Sciatic nerve (tissue), 2 donors: Measurements from ENCODE around the gene SDE2. TPM values are rescaled to one million over a fixed set of nuclear protein-coding genes. Genes with fewer than 3 reads are reported as not detected.
"Not testable (repeated sequence)": the region's sequence is repeated elsewhere in the genome, so short reads cannot be mapped to it uniquely, and the experiment has no call there.

Source experiments
- ATAC-seq: fragments of 200-7000 bp; cut with Tn5 transposase; one replicate; pipeline ENCODE4 v1.9.1; 2020; ENCODE audit warnings: mild to moderate bottlenecking, moderate library complexity
- DNase-seq: peaks from one replicate; pipeline ENCODE4 v3.0.0-alpha.2; 2020; ENCODE audit warnings: low spot score
- intact Hi-C: fragments of 100-400 bp; cut with DNase I; formaldehyde crosslinking; loops from one replicate; pipeline ENCODE4 v1.14.2; 2022
- total RNA-seq: library from RNA; stranded (reverse); fragmentation: NEBNext Ultra II Directional; extraction: Animal tissue kit (Norgen Biotek cat#: 25700); gene quantifications from one replicate; pipeline ENCODE4 v1.2.1, GENCODE V29; 2021
- donor health status: DM: no; HTN: no; CAD: no.
- donor health status: DM: no; HTN: no; CAD: no.

SDE2 gene
- total RNA-seq, 1 donor from 2014 or later: 22.3 TPM

DNA sequence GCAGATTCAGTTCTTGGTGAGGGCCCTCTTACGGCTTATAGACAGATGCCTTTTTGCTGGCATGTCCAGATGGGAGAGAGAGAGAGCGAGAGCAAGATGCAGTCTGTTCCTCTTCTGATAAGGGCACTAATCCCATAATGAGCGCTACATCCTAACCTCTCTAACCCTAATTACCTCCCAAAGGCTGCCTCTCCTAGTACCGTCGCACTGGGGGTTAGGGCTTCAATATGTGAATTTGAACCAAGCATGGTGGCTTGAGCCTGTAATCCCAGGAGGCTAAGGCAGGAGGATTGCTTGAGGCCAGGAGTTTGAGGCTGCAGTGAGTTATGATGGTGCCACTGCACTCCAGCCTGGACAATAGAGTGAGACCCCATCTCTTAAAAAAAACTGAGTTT is 10.5 kb upstream of the SDE2 start:
- intact Hi-C loops: no loop called here

DNA sequence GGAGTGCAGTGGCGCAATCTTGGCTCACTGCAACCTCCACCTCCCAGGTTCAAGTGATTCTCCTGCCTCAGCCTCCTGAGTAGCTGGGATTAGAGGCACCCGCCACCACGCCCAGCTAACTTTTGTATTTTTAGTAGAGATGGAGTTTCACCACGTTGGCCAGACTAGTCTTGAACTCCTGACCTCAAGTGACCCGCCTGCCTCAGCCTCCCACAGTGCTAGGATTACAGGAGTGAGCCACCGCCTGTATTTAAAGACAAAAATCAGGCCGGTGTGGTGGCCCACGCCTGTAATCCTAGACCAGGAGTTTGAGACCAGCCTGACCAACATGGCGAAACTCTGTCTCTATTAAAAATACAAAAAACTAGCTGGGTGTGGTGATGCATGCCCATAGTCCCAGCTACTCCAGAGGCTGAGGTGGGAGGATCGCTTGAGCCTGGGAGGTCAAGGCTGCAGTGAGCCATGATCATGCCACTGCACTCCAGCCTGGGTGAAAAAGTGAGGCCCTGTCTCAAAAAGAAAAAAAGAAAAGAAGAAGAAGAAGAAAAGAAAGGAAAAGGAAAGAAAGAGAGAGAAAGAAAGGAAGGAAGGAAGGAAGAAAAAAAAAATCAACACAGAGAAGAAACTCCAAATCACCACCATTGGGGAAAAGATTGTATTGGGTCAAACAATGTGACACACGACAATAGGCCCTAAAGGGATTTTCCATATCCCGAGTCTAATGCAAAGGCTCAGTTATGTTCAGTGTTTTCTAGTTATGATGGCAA is 8.2 kb upstream of the SDE2 start:
- DNase-seq, ATAC-seq, intact Hi-C loops: not testable (repeated sequence)

More for the DNA sequence above, 10.5 kb upstream of the SDE2 start:
- DNase-seq (no peak), ATAC-seq (no peak)

DNA sequence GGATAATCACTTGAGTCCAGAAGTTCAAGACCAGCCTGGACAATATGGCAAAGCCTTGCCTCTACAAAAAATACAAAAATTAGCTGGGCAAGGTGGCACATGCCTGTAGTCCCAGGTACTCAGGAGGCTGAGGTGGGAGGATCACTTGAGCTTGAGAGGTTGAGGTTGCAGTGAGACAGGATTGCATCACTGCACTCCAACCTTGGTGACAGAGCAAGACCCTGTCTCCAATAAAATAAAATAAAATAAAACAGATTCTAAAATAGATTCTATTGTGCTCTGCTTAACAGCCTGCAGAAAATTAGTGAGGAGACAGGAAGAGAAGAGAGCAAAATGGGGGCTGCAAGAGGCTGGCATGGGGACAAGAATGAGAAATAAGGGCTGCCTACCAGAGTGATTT is 7.5 kb upstream of the SDE2 start:
- intact Hi-C loops: no loop called here
- DNase-seq: no peak
- ATAC-seq: no peak

DNA sequence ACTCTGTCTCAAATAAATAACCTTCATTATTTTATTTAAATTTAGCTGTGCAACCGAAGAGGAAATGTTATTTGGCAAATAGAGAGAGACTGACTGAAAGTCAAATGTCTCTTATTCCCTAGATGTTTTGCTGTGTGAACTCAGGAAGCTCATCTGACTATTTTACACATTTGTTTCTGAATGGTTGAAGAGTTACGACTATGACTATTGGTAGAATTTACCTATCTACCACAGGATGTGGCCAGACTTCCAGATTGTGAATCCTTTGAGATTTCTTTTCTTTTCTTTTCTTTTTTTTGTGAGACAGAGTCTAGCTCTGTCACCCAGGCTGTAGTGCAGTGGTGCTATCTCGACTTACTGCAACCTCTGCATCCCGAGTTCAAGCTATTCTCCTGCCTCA is 5.3 kb upstream of the SDE2 start:
- intact Hi-C loops: no loop called here

DNA sequence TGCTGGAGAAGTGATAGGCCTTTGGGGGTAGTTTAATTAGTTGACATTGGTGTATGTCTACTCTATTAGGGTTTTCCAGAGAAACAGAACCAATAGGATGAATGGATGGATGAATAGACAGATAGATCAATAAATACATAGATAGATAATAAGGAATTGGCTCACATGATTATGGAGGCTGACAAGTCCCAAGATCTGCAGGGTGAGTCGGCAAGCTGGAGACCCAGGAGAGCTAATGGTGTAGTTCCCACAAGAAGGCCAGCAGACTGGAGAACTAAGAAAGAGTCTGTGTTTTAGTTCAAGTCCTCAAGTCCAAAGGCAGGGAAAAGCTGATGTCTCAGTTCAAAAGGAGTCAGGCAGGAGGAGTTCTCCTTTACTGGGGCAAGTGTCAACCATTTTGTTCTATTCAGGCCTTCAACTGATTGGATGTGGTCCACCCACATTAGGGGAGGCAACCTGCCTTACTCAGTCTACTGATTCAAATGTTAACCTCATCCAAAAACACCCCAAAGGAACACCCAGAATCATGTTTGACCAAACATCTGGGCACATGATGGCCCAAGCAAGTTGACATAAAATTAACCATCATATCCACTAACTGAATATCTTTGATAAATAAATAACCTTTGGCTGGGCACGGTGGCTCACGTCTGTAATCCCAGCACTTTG is 4.5 kb upstream of the SDE2 start:
- DNase-seq: no peak
- intact Hi-C loops: no loop called here
- ATAC-seq: no peak

More for the DNA sequence above, 5.3 kb upstream of the SDE2 start:
- DNase-seq: no peak
- ATAC-seq: no peak

DNA sequence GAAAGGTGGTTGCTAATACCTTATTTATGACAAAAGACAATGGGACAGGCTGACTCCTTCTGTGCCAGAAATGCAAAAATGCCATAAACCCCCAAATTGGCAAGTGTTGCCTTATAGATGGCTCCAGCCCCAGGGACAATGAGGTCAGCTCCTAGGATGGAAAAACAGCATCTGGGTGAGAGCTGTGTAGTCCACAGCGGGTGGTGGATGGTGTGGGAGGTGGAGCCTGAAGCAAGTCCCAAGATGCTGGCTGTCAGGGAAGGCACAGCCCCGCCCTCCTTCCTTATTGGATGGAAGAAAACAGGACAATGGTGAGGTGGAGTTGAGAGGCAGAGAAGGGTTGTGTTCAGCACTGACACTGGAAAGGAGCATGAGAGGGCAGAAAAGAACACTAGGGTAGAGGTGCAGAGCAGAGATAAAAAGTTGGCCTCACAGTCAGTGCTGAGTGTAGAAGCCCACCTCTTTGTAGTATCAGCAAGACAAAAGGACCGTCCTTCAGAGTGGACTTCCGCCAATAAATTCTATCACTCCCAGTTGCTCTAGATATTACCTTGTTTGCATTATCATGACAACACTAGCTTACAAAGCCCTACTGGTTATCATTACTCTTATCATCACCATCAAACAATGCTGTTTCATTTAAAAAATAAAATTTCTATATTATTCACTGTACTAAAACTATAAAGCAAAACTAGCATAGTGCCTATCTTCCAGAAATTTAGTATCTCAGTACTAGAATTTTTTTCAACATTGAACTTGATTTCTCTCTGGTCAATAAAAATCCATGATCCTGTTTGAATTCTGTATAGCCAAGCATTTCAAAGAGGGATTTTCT is 3.7 kb upstream of the SDE2 start:
- intact Hi-C loops: no loop called here
- ATAC-seq (no peak), DNase-seq (no peak)

DNA sequence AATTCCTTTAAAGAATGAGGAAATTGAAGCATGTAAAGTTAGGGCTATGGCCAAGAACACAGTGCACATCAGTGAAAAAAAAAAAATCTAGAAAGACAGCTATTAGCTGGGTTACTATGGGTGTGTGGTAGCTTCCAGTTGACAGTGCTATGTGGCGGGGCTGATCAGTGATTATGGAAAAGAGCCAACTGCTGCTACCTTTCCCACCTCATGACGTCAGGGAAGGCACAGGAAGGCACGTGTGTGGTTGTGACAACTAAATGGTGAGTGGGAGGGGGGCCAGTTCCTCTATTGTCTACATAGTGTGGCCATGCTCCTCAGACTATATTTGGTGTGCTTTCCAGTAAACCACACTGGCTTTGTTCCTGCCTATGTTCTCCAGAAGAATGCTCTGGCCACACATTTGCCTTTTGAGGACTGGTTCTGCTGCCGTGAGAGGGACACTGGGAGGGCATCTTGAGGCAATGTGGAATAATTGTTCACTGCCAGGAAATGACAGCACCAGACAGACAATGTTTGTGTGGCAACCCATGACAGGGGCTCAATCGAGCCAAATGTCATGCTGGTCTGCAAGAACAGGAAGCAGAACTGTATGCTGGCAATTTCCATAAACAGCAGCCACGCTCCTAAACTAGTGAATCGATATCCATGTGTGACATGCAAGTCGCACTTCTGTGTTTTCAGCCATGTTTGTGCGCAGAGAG is 3.0 kb upstream of the SDE2 start:
- intact Hi-C loops: no loop called here
- DNase-seq (peak; percentile 74), ATAC-seq (peak; percentile 33)

DNA sequence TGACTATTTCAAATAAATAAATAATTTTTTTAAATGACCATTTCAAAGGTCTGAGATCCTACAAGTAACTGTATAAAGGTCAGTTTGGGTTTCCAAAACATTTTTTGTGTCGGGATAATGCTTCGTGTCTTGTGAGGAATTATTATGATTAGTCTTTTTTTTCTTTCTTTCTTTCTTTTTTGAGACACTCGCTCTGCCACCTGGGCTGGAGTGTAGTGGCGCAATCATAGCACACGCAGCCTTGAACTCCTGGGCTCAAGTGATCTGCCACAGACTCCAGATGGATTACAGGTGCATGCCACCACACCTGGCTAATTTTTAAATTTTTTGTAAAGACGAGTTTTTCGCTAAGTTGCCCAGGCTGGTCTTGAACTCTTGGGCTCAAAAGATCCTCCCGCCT is 1.9 kb upstream of the SDE2 start:
- ATAC-seq (no peak), DNase-seq (no peak)
- intact Hi-C loops: no loop called here

DNA sequence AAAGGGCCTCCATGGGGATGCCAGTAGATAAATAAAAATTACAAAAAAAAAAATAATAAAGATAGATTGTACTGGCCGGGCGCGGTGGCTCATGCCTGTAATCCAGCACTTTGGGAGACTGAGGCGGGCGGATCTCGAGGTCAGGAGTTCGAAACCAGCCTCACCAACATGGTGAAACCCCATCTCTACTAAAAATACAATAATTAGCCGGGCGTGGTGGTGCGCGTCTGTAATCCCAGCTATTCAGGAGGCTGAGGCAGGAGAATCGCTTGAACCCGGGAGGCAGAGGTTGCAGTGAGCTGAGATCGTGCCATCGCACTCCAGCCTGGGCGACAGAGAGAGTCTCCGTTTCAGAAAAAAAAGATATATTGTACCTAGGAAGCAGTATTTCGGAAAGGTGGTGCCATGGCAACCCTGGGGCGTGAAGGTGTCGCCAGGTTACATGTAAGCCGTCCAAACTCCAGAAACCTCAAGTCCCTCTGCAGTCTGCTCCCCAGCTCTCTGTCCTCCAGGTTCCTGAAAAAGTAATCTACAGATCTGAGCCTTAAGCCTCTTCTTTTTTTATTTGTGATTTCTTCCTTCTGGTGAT is 1.4 kb upstream of the SDE2 start:
- DNase-seq, intact Hi-C loops, ATAC-seq: not testable (repeated sequence)

DNA sequence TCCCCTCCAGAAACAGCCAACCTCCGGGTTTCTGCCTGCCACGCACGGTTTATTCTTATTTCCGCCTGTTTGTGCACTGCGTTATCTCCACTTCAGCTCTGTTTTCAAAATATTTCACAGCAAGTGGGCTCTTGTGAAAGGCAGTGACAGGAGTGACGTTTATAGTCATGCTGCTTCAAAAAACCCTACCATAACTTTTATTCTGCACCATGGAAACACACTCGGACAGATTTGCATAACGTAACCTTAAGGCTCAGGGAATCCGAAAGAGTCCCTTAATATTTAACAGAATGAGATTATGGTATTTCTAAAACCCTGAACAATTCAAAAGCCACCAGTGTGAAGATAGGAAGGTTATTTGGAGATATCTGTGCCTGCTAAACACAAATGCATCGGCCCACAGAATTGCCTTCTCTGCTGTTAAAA is 782 bp upstream of the SDE2 start:
- peak; percentile 4 for ATAC-seq
- intact Hi-C loops: no loop called here
- no peak for DNase-seq

DNA sequence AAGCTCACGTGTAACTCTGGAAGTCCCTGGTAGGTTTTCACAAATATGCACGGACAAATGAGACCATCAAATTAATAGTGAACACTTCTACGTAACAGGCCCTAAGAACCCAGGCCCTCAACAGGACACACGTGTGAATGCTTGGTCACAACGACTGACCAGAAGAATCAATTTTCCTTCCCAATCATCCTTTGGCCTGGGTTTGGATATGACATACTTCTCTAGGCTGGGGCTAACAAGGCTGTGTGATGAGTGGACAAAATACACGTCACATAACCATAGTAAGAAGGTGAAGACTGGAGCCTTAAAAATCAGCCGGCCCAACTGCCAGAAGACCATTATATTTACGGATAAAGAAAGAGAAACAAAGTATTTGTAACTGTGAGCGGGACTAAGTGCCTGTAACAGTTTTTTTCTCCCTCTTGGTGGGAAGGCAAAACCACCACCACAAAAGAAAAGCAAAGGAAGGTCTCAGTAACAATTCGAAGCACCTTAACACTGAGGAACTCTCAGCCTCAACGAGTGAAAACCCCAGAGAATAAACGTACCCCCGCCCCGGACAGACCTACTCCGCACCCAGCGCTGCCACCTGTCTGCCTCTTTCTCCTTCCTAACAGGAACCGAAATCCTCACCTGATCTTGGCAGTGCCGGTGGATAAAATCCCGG is 450 bp downstream of the SDE2 start:
- DNase-seq (no peak), ATAC-seq (no peak)
- intact Hi-C loops: no loop called here

DNA sequence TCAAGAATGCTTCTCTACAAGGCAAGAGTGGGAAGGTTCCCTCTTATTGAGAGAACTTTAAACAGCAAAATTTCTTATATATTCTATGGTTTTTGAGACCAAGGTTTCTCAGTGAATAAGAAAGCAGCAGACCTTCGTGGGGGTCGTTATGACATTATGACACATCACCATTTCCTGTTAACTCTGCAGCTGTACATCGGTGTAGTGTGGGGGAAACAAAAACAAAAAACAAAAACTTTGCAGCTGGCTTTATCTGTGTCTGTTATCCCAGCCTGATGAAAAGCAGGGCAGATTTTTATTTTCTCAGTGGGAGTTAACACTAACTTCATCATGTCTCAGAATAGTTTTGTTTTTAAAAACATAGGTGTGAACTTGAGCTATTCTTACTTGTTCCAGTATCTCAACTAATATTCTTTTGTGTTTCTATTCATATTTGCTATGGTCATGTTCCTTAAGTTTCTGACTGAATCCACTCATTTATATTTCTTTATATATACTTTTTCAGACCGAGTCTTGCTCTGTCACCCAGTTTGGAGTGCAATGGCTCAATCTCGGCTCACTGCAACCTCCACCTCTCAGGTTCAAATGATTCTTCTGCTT is 2.1 kb downstream of the SDE2 start:
- ATAC-seq: no peak
- DNase-seq: no peak
- intact Hi-C loops: no loop called here

DNA sequence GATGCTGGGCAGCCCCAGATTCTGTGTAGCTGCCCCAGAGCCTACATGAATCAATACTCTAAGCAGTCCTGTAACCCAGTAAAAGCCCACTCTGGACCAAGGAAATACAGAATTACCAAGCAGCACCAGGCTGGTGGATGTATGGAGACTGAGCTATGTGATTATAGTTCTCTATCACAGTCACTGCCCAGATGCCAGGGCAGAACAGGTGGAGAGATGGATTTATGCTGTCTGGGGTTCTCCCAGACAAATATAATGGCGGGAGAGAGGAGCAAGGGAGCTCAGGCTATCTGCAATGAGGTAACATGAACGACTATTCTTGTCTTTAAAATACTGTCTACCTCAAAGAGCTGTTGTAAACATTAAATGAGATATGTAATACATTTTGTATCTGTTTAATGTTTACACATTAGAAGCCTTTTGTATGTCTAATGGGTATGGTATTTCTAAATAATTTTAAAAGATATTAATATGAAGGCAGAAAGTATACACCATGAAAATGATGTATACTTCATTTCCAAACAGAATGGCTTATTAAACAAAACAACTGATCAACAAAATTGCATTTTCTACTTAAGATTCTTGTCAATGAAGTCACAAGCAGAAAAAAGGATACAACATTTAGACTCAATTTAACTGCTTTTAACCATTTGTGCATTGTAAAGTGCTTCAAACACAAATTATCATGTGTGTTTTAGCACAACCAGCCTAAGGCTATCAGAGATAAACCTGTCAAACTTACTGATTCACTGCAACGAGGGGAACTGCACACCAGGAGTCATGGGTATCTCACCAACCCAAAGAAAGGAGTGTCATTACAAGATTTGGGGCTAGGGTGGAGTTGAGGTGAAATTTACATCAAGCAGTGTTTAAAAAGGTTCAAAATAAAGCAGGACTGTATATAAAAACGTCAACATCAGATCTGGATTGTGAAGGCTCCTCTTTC is 3.0 kb downstream of the SDE2 start:
- intact Hi-C loops: no loop called here
- ATAC-seq (no peak), DNase-seq (no peak)

DNA sequence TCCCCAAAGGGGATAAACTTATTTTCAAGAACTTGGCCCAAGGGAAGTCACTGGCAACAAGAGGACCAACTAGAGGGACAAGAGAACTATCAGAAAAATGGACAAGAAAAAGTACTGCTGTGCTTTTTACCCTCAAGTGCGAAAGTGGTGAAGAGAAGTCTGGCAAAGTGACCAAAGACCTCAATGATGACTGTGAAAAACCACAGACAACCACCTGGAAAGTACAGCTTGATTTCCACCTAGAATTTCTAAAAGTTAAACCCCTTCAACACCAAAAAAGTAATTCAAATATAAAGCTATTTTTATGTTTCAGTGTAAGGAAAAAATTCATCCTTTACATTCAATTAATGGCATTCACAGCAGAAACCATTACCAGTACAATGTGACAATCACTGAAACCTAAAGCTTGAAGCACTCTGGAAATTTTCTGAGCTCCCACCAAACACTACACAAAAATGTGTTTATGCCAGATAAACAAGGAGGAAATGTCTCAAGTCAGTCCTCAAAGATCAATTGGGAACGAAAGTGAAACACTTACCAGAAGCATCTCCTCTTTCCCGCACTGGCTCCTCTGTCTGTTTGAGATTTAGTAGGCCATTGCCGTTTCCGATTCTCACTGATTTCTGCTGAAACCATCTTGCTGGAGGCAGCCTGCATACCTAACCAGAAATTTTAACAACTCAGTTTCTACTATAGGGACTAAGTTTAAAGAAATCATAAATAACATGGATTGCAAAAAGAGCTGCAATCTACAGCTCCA is 8.3 kb downstream of the SDE2 start:
- ATAC-seq: no peak

DNA sequence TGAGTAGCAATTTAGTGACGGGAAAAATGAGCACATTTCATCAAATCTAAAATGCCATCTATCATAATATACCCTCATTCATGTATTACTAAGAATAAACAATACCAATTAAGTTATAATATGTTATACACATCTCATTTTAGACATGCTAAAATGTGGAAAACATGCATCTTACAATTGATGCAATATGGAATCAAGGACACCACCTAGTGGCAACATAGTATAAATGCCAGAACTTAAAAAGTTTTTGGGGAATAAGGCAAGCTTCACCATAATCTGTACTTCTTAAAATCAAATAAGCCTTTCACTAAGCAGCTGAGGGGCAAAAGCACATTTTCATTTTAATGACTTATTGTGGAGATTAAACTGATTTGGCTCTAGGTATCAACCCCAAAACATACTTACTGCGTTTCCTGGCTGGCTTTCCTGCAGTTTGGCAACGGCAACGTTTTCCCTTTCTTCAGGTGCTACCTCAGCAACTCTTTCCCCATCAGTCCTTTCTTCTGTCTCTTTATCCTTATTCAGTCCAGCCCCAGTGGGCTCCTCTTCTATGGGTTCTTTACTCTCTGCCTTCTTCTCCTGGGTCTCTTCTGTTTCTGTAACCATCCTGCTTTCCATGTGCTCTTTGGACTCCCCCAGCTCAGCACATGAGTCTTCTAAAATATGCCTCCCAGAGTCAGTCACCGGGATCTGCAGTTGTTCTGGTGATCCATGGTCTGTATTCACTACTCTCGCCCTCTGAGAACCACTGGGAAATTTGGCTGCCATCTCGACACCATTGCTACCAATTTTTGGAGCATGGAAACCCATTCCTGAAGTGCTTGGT is 11.4 kb downstream of the SDE2 start:
- intact Hi-C loops: no loop called here
- no peak for ATAC-seq

More for the DNA sequence above, 8.3 kb downstream of the SDE2 start:
- no peak for DNase-seq
- intact Hi-C loops: no loop called here

More for the DNA sequence above, 11.4 kb downstream of the SDE2 start:
- no peak for DNase-seq
